ENCODE measurements around the gene SNRNP25.
A peak's percentile ranks its signal among the peaks of the same experiment; 100 is the strongest.

Gene SNRNP25

DNA sequence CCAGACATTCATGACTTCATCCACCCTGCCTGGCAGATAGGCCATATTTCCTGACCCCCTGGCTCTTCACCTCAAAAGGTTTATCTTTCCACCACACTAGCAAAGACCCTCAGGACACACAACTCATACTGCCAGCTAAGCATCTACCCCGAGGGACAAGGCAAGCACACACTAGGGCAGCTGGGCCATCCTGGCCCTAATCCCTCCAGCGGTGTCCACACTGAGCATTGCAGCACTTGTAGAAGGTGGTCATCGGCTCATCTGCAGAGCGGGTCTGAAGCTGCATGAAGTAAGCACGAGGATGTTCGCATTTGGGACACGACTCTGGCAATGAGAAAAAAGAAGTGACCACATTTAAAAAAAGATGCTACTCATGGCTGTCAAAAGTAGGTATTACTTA is 6.4 kb upstream of the SNRNP25 start:
- no peak overlapping the region for H3K27ac ChIP-seq
- no peak for TF ChIP-seq CTCF (IDR thresholded peaks at IDR 0.05)
- no peak for TF ChIP-seq ZFX (IDR thresholded peaks at IDR 0.05; ENCODE audit: borderline replicate concordance)

DNA sequence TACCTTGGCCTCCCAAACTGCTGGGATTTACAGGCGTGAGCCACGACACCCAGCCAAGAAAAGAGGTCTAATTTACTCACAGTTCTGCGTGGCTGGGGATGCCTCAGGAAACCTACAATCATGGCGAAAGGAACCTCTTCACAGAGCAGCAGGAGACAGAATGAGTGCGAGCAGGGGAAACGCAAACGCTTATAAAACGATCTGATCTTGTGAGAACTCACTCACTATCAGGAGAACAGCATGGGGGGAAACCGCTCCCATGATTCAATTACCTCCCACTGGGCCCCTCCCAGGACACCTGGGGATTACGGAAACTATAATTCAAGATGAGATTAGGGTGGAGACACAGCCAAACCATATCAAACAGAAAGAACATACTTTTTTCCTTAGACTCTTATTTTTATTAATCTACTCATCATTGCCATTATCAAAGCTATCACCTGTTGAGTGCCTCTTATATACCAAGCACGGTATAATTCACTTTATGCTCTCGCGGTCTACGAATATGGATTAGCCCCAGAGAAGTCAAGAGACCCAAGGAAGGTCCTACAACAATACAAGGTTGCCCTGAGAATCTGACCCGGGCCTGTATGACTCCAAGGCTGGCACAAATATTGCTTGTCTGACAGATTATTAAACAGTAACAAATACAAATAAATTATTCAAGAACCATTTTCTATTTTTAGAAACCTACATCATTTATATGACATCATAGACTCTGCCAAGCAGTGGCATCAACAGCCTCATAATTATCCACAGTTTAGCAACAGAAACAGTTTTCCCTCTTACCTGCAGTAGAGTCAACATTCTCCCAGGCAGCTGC is 2.6 kb upstream of the SNRNP25 start:
- H3K27ac ChIP-seq = no peak overlapping the region
- TF ChIP-seq ZFX (IDR thresholded peaks at IDR 0.05; ENCODE audit: borderline replicate concordance) (no peak), CTCF (IDR thresholded peaks at IDR 0.05) (no peak)

- TF ChIP-seq CTCF (IDR thresholded peaks at IDR 0.05) = no peak
- TF ChIP-seq ZFX (IDR thresholded peaks at IDR 0.05; ENCODE audit: borderline replicate concordance) = no peak
- H3K27ac ChIP-seq = peak overlapping the region; percentile 94
These were observed 581 bp downstream of the SNRNP25 start for GRCh38 chr16:54237-54581.

DNA sequence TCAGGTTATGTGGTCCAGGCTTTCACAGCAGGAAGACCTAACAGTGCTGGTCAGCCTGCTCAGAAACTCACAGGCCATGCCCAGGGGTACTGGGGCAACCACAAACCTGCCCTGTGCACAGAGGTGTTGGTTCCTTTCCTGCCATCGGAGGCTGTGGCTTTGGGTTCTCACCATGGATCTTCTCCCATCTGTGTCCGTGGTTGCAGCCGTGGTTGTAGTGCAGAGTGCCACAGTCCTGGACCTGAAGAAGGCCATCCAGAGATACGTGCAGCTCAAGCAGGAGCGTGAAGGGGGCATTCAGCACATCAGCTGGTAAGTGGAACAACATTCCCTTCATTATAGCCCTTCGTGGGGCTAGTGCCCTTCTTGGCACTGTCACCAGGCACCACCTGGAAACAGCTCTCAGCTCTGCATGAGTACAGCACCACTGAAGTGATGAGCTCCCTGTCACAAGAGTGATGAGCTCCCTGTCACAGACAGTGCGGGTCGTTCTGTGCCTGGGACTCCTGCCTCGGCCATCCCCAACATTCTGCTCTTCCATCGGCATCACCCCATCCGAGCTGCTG is 2.0 kb downstream of the SNRNP25 start:
- H3K27ac ChIP-seq = no peak overlapping the region
- TF ChIP-seq CTCF (IDR thresholded peaks at IDR 0.05) (no peak), ZFX (IDR thresholded peaks at IDR 0.05; ENCODE audit: borderline replicate concordance) (no peak)

DNA sequence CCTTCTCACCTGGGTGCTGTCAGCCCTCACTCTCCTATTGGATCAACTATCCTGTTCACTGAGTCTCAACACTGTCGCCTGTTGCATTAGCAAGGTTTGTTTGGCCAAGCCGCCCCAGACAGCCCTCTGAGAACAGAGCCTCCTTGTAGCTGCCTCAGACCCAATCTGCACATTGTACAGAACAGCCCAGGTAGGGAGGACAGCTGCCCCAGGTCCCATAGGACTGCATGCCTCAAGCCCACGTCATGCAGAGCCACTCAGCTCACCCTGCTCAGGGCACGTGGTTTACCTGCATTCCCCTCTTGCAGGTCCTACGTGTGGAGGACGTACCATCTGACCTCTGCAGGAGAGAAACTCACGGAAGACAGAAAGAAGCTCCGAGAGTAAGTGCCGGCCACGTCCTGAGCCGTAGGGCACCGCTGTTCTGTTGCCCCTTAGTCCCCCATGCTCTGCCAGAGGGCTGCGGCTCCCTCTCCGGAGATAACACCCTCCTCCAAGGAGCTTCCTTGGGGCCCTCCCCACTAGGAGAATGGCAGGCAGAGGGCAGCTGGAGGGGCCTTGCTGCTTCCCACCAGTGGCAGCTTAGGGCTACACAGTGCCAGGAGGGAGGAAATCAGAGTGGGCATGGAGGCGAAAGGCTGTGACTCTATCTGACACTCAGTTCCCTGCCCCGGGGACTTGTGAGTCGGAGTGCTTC is 2.8 kb downstream of the SNRNP25 start:
- no peak overlapping the region for H3K27ac ChIP-seq

DNA sequence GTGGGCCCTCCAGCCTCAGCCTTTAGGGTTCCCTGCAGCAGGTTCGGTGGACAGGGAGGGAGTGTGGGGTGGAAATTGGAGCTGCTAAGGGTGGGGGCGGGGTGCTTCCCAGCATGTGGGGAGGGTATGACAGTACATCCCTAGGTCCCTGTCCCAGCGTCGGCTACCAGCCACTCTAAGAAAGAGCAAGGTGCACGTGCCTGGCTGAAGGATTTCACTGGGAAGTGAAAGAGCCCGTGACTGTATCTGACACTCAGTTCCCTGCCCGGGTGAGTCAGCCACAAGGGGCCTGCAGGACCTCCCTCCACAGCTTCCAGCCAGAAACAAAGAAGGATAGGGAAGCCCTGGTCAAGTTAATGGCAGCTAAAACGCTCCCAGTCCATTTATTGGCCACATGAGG is 4.1 kb downstream of the SNRNP25 start:
- TF ChIP-seq CTCF (IDR thresholded peaks at IDR 0.05) (no peak), ZFX (IDR thresholded peaks at IDR 0.05; ENCODE audit: borderline replicate concordance) (no peak)
- H3K27ac ChIP-seq = 0 out of 2 replicates have a peak overlapping the region, but pooled peaks have one; percentile 12

More for the DNA sequence above, 2.8 kb downstream of the SNRNP25 start:
- no peak for TF ChIP-seq CTCF (IDR thresholded peaks at IDR 0.05)
- no peak for TF ChIP-seq ZFX (IDR thresholded peaks at IDR 0.05; ENCODE audit: borderline replicate concordance)

Data from 22Rv1 (cell line).